ENCODE data around the gene TXN. TPM values are rescaled to one million over a fixed set of nuclear protein-coding genes. Genes with fewer than 3 reads are reported as not detected.

TXN gene
- total and polyA plus RNA-seq, 7 donors: 38.0 to 366 (median 81.4) TPM

DNA sequence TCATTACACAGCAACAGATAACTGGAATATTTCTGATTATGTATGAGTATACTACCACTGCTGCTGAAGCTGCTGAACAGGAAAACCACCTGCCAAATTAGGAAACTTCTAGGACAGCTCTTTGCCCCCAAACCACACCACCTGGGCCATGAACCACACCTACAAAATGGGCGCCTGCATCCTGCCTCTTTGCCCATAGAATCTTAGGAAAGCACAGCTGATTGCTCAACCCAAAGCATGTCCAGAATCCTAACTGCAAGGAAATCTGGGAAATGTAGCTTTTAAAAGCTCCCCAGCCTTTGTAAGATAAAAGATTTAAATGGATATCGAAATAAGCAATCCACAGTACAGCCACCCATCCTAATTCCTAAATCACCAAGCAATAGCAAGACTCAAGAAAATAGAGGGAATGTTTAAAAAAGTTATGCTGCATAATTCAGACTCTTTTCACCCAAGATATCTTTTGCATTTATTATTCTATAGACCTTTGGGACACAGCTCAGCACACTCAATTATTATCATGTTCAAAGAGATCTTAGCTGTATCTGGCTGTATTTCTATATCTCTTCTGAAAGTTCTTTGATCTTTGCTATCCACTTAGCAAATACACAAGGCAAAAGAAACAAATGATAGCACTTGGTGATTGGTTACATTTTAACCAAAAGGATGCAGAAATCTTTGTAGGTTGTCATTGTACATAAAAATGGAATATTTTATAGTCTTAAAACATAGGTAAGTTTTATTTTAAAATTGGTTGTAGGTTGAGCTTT, 41.5 kb downstream of the TXN start:
- DNase-seq: no peak
- Histone ChIP-seq H3K9me3 (no peaks in the 10 kb centered on the region), H3K4me3 (no peak overlapping the region), H3K4me1 (no peaks in the 10 kb centered on the region), H3K27ac (no peak overlapping the region), H3K36me3 (ENCODE audit: insufficient read depth in 1 of 2, low read depth in 1 of 2) (no peaks in the 10 kb centered on the region), H3K27me3 (ENCODE audit: insufficient read depth in 3 of 3, low read length in 2 of 3) (no peaks in the 10 kb centered on the region)
- ATAC-seq: no peak
- intact Hi-C loops (cut with DNase I): loop anchor here in 1 of 2 donors (10.0 kb wide), 1 partner anchor 640 kb away; no protein-coding TSS in a partner anchor
- TF ChIP-seq, protein P1, sequence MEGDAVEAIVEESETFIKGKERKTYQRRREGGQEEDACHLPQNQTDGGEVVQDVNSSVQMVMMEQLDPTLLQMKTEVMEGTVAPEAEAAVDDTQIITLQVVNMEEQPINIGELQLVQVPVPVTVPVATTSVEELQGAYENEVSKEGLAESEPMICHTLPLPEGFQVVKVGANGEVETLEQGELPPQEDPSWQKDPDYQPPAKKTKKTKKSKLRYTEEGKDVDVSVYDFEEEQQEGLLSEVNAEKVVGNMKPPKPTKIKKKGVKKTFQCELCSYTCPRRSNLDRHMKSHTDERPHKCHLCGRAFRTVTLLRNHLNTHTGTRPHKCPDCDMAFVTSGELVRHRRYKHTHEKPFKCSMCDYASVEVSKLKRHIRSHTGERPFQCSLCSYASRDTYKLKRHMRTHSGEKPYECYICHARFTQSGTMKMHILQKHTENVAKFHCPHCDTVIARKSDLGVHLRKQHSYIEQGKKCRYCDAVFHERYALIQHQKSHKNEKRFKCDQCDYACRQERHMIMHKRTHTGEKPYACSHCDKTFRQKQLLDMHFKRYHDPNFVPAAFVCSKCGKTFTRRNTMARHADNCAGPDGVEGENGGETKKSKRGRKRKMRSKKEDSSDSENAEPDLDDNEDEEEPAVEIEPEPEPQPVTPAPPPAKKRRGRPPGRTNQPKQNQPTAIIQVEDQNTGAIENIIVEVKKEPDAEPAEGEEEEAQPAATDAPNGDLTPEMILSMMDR (IDR thresholded peaks at IDR 0.05): no peak
- 81 to 87% (median 83%) methylated on average over 2 of the region's 2 CpGs for WGBS, 3 donors

DNA sequence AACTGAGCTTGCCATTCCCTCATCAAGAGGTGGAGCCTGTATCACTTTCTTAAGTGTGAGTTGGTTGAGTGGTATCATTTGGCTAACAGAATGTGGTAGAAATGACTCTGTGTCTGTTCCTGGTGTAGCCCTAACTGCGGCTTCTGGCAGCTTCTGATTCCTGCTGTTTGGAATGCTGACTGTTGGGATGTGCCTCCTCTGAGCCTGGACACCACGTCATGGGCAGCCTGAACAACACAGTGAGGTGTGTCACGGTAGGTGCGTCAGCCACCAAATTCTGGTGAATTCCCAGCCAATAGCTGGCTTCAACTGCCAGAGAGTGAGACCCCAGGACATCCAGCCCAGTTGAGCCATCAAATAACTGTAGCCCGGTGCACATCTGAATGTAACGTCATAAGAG, 42.2 kb downstream of the TXN start:
- DNase-seq (no peak), ATAC-seq (no peak)
- Histone ChIP-seq H3K36me3 (ENCODE audit: insufficient read depth in 1 of 2, low read depth in 1 of 2) (no peaks in the 10 kb centered on the region), H3K4me3 (no peak overlapping the region), H3K27me3 (ENCODE audit: insufficient read depth in 3 of 3, low read length in 2 of 3) (no peaks in the 10 kb centered on the region), H3K9me3 (no peaks in the 10 kb centered on the region), H3K4me1 (no peaks in the 10 kb centered on the region), H3K27ac (no peak overlapping the region)
- intact Hi-C loops (cut with DNase I): loop anchor here in 1 of 2 donors (10.0 kb wide), 1 partner anchor 639 kb away; no protein-coding TSS in a partner anchor
- TF ChIP-seq, protein P1 (IDR thresholded peaks at IDR 0.05): no peak
- 74 to 86% (median 82%) methylated on average over 6 of the region's 6 CpGs for WGBS, 3 donors

DNA sequence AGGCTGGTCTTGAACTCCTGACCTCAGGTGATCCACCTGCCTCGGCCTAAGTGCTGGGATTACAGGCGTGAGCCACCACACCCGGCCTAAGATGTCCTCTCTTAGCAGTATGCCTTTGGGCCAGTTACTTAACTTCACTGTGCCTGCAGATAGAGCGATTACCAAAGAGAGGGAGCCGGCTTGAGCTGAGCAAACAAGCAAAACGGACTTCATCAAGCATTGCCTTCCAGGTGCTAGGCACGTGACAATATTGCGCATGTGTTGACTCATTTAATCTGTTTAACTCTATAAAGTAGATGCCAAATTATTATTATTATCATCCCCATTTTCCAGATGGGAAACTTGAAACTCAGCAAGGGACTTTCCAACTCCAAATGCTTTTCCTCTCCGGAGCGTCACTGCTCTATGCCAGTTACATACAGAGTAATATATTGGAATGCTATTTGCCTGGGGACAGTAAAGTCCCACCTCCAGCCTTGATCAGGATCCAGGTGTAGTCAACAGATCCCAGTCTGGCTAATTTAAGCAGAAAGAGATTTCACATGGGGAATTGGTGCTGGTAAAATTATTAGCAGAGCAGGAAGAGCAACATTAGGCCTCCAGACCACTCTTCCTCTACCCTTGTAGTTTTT, 42.8 kb downstream of the TXN start:
- H3K4me3 ChIP-seq: no peak overlapping the region
- TF ChIP-seq, protein P1 (IDR thresholded peaks at IDR 0.05): no peak
- no peaks in the 10 kb centered on the region for H3K27me3 ChIP-seq (ENCODE audit: insufficient read depth in 3 of 3, low read length in 2 of 3)
- ATAC-seq (no peak), DNase-seq (no peak)
- 82 to 86% (median 86%) methylated on average over 10 of the region's 10 CpGs for WGBS, 3 donors
- no peak overlapping the region for H3K27ac ChIP-seq
- H3K36me3 ChIP-seq (ENCODE audit: insufficient read depth in 1 of 2, low read depth in 1 of 2): no peaks in the 10 kb centered on the region
- no peaks in the 10 kb centered on the region for H3K4me1 ChIP-seq
- H3K9me3 ChIP-seq: no peaks in the 10 kb centered on the region
- intact Hi-C loops (cut with DNase I): loop anchor here in 1 of 2 donors (10.0 kb wide), 1 partner anchor 639 kb away; no protein-coding TSS in a partner anchor

DNA sequence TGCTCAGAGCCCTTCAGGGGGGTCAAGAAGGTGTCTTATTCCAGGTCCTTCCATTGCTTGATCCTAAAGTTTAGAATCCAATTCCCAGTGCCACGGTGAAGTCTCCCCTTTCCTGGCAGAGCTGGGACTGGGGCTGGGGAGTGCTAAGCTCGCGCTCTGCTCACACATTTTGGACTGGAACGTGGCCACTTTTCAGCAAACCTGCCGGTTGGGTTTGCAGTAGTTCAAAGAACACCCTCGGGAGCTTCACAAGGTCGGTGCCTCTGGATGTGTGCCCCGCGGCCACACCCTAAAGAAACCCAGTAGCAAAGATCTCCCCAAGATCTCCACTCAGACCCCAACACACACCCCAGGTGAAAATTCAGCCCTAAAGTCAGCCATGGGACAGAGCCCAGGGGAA, 48.3 kb downstream of the TXN start, which contains the start of gene C9orf152:
C9orf152 (minus strand) TSS at position 129 of the 400 bp plus-strand sequence. CDS start 580 bp downstream, outside the sequence.
- WGBS, 3 donors: 60 to 66% (median 63%) methylated on average over 9 of the region's 9 CpGs
- ATAC-seq: no peak
- TF ChIP-seq, protein P1 (IDR thresholded peaks at IDR 0.05): no peak

More for the DNA sequence above, 48.3 kb downstream of the TXN start, which contains the start of gene C9orf152:
- intact Hi-C loops (cut with DNase I): no loop called here
- Histone ChIP-seq H3K4me1 (no peaks in the 10 kb centered on the region), H3K9me3 (no peaks in the 10 kb centered on the region), H3K27me3 (ENCODE audit: insufficient read depth in 3 of 3, low read length in 2 of 3) (peaks cover 0 to 7% (median 0%) of the 10 kb centered on the region in 3 donors), H3K27ac (no peak within 1 kb of the TSS), H3K4me3 (no peak within 1 kb of the TSS), H3K36me3 (ENCODE audit: insufficient read depth in 1 of 2, low read depth in 1 of 2) (no peaks in the 10 kb centered on the region)
- no peak for DNase-seq
